NCI-H748 (cell line): Measurements from ENCODE around the gene MACROH2A1.

Experiments
- DNase-seq: peaks from one replicate; lab custom pipeline; 2025; ENCODE audit not compliant: unreplicated experiment; lab: John Stamatoyannopoulos, UW

The MACROH2A1 gene

GRCh38 chr5:135296900-135297816, 101.9 kb downstream of the MACROH2A1 start:
- DNase-seq: no peak

DNA sequence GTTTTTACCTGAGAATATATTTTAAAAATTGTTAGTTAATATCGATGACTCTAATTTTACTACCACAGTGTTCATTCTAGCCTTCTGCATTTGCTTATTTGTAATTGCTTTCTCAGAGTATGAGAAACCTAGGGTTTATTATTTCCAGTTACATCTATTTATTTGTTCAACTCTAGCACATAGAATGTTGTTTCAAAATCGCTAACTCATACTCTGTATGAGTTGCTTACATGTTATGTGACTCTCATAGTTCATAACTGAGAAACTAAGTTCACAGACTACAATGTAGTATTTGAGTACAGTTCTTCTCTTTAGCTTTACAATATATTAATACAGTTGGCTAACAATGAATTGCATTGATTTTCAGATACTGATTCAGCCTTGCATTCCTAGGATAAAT, 103.2 kb downstream of the MACROH2A1 start:
- no peak for DNase-seq

DNA sequence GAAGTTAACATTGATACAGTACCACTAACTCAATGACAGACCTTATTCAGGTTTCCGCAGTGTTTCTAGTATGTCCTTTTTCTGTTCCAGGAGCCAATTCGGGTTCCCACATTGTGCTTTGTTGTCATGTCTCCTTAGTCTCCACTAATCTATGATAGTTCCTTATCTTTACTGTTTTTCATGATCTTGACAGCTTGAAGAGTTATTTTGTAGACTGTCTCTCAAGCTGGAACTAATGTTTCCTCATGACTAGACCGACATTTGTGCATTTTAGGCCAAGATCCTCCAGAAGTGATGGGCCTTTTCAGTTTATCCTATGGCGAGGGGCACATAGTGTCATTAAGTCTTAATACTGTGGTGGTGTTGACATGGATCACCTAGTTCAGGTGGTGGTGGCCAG, 104.2 kb downstream of the MACROH2A1 start:
- DNase-seq: no peak

- no peak for DNase-seq
These were observed 109.4 kb downstream of the MACROH2A1 start for GRCh38 chr5:135289651-135290050.

DNA sequence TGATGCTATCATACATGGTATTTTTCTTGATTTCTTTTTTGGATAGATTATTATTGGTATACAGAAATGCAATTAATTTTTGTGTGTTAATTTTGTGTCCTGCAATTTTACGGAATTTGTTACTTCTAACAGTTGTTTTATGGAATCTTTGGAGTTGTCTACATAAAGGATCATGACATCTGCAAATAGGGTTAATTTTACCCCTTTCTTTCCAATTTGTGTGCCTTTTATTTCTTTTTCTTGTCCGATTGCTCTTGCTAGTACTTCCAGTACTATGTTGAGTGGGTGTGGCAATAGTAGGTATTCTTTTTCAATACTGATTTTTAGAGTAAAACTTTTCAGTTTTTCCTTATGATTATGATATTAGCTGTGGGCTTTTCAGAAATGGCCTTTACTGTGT, 111.5 kb downstream of the MACROH2A1 start:
- DNase-seq: no peak
